A549 (cell line): ENCODE data around the gene NCAPG.

ENCODE experiments used
- CEBPB ChIP-seq, 2 experiments: fragments of >200 bp in 1 of 2; sonication (Bioruptor Twin) in 1 of 2; formaldehyde crosslinking in 1 of 2; IDR thresholded peaks; 2 replicates each; pipeline ENCODE4 v1.6.1; 2012 to 2016
- CHD4 ChIP-seq: fragments of 200-600 bp; sonication (generic); IDR thresholded peaks from 2 replicates; pipeline ENCODE4 v1.6.1; 2016; ENCODE audit warnings: antibody characterized with exemption, mild to moderate bottlenecking, borderline replicate concordance
- EP300 ChIP-seq, 2 experiments: fragments of >200 bp; sonication (Bioruptor Twin); formaldehyde crosslinking; IDR thresholded peaks; 2 replicates in 1 of 2; 3 replicates in 1 of 2; pipeline ENCODE4 v1.6.1; 2016 to 2017
- ESRRA ChIP-seq: fragments of 150-350 bp; IDR thresholded peaks from 2 replicates; pipeline ENCODE4 v1.6.1; 2014; ENCODE audit warnings: mild to moderate bottlenecking, low read length, borderline replicate concordance
- HMGXB4 ChIP-seq: fragments of 250-450 bp; sonication (Bioruptor Pico); IDR thresholded peaks from 2 replicates; pipeline ENCODE4 v1.5.0; 2021; ENCODE audit warnings: mild to moderate bottlenecking, moderate library complexity, borderline replicate concordance
- JUNB ChIP-seq: fragments of >200 bp; sonication (Bioruptor Twin); formaldehyde crosslinking; IDR thresholded peaks from 2 replicates; pipeline ENCODE4 v1.6.1; 2016
- PHF8 ChIP-seq: fragments of 200-600 bp; sonication (generic); IDR thresholded peaks from 2 replicates; pipeline ENCODE4 v1.6.1; 2016; ENCODE audit warnings: low read depth, mild to moderate bottlenecking, antibody characterized with exemption, moderate library complexity, borderline replicate concordance
- POLR2A ChIP-seq: IDR thresholded peaks from 2 replicates; pipeline ENCODE4 v1.6.1; 2012; ENCODE audit warnings: mild to moderate bottlenecking, low read length
- RFX5 ChIP-seq: fragments of 450-650 bp; IDR thresholded peaks from 2 replicates; pipeline ENCODE4 v1.7.1; 2014; ENCODE audit warnings: antibody characterized with exemption, mild to moderate bottlenecking, moderate library complexity
- ZFP36 ChIP-seq: fragments of 450-650 bp; IDR thresholded peaks from 2 replicates; pipeline ENCODE4 v1.6.1; 2014; ENCODE audit warnings: borderline replicate concordance; ENCODE audit not compliant: partially characterized antibody
- TF ChIP-seq, protein P1 (sequence below): fragments of >200 bp; sonication (Bioruptor Twin); formaldehyde crosslinking; IDR thresholded peaks from 3 replicates; pipeline ENCODE4 v1.5.1; 2016
- TF ChIP-seq, protein P2 (sequence below): IDR thresholded peaks from 2 replicates; pipeline ENCODE4 v1.6.1; 2012
- TF ChIP-seq, protein P3 (sequence below): fragments of 200-600 bp; sonication (generic); IDR thresholded peaks from 2 replicates; pipeline ENCODE4 v1.6.1; 2016; ENCODE audit warnings: antibody characterized with exemption, mild to moderate bottlenecking, moderate library complexity

- TF ChIP-seq, protein P1, sequence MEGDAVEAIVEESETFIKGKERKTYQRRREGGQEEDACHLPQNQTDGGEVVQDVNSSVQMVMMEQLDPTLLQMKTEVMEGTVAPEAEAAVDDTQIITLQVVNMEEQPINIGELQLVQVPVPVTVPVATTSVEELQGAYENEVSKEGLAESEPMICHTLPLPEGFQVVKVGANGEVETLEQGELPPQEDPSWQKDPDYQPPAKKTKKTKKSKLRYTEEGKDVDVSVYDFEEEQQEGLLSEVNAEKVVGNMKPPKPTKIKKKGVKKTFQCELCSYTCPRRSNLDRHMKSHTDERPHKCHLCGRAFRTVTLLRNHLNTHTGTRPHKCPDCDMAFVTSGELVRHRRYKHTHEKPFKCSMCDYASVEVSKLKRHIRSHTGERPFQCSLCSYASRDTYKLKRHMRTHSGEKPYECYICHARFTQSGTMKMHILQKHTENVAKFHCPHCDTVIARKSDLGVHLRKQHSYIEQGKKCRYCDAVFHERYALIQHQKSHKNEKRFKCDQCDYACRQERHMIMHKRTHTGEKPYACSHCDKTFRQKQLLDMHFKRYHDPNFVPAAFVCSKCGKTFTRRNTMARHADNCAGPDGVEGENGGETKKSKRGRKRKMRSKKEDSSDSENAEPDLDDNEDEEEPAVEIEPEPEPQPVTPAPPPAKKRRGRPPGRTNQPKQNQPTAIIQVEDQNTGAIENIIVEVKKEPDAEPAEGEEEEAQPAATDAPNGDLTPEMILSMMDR = no peak
- TF ChIP-seq POLR2A (no peak), JUNB (no peak), ESRRA (no peak), RFX5 (no peak), HMGXB4 (CRISPR knock-in tag) (no peak), ZFP36 (no peak), CEBPB (IDR thresholded peaks at IDR 0.05) (no peak), PHF8 (no peak), EP300 (IDR thresholded peaks at IDR 0.05) (no peak), CHD4 (no peak)
- TF ChIP-seq, protein P2, sequence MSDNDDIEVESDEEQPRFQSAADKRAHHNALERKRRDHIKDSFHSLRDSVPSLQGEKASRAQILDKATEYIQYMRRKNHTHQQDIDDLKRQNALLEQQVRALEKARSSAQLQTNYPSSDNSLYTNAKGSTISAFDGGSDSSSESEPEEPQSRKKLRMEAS = no peak
- TF ChIP-seq, protein P3, sequence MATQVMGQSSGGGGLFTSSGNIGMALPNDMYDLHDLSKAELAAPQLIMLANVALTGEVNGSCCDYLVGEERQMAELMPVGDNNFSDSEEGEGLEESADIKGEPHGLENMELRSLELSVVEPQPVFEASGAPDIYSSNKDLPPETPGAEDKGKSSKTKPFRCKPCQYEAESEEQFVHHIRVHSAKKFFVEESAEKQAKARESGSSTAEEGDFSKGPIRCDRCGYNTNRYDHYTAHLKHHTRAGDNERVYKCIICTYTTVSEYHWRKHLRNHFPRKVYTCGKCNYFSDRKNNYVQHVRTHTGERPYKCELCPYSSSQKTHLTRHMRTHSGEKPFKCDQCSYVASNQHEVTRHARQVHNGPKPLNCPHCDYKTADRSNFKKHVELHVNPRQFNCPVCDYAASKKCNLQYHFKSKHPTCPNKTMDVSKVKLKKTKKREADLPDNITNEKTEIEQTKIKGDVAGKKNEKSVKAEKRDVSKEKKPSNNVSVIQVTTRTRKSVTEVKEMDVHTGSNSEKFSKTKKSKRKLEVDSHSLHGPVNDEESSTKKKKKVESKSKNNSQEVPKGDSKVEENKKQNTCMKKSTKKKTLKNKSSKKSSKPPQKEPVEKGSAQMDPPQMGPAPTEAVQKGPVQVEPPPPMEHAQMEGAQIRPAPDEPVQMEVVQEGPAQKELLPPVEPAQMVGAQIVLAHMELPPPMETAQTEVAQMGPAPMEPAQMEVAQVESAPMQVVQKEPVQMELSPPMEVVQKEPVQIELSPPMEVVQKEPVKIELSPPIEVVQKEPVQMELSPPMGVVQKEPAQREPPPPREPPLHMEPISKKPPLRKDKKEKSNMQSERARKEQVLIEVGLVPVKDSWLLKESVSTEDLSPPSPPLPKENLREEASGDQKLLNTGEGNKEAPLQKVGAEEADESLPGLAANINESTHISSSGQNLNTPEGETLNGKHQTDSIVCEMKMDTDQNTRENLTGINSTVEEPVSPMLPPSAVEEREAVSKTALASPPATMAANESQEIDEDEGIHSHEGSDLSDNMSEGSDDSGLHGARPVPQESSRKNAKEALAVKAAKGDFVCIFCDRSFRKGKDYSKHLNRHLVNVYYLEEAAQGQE = no peak
Observed at GRCh38 chr4:17859793-17860406, 49.1 kb downstream of the NCAPG start.
